HepG2 (cell line): ENCODE measurements around the gene UNC79. TPM values are rescaled to one million over a fixed set of nuclear protein-coding genes. Genes with fewer than 3 reads are reported as not detected.

Experiments
- ATAC-seq: fragments of 200-7000 bp; cut with Tn5 transposase; 3 replicates; pipeline ENCODE4 v1.9.1; 2020; ENCODE audit warnings: mild to moderate bottlenecking, moderate library complexity
- BruUV-seq: library from RNA; stranded (reverse); fragments of 400-500 nt; replicated peaks from 2 replicates; lab custom pipeline; 2021; lab: Mats Ljungman, UMichigan
- CTCF ChIA-PET: fragments of 300-600 bp; formaldehyde crosslinking; extraction: SDS; loops from one replicate; lab custom pipeline; 2021; ENCODE audit warnings: low total read pairs, inconsistent platforms, low intra/inter-chr PET ratio; lab: Yijun Ruan, JAX
- POLR2A ChIA-PET: fragments of 350-600 bp; sonication (Branson Sonifier 250); formaldehyde crosslinking; loops from one replicate; lab custom pipeline; 2020; ENCODE audit warnings: antibody characterized with exemption, inconsistent platforms; lab: Yijun Ruan, JAX
- DNase-seq: peaks from one replicate; pipeline ENCODE4 v3.0.0-alpha.2; 2015; ENCODE audit warnings: low spot score
- FAIRE-seq: peaks from 3 replicates; lab custom pipeline; 2011; peaks lifted over from hg19 to GRCh38; lab: Jason Lieb, UNC
- H2AFZ ChIP-seq: one replicate; pipeline ENCODE4 v1.6.1; 2011; ENCODE audit warnings: low read length, inconsistent platforms
- H3K27ac ChIP-seq: fragments of 300-600 bp; 3 replicates; pipeline ENCODE4 v1.8.0; 2011; ENCODE audit warnings: mixed run types, mild to moderate bottlenecking, mixed read lengths, low read length, inconsistent platforms; ENCODE audit not compliant: insufficient read depth; ENCODE audit errors: extremely low read length
- H3K27me3 ChIP-seq, 2 experiments: fragments of 200-600 bp in 1 of 2; 2 replicates in 1 of 2; 3 replicates in 1 of 2; pipeline versions ENCODE4 v1.6.0 to v1.8.0; 2011; ENCODE audit warnings: low read length in 2 of 2, mild to moderate bottlenecking in 2 of 2, moderate library complexity in 2 of 2, inconsistent platforms in 1 of 2; ENCODE audit not compliant: insufficient read depth in 2 of 2, control insufficient read depth in 1 of 2
- H3K36me3 ChIP-seq, 2 experiments: fragments of 200-600 bp in 1 of 2; replicated peaks in 1 of 2; 2 replicates in 1 of 2; 3 replicates in 1 of 2; pipeline versions ENCODE4 v1.5.1 to v1.8.0; 2011; ENCODE audit warnings: low read length in 2 of 2, inconsistent platforms in 1 of 2; ENCODE audit not compliant: insufficient read depth in 2 of 2, control insufficient read depth in 1 of 2
- H3K4me1 ChIP-seq: 2 replicates; pipeline ENCODE4 v1.5.1; 2012; ENCODE audit warnings: low read length, inconsistent platforms; ENCODE audit not compliant: insufficient read depth
- H3K4me2 ChIP-seq: 2 replicates; pipeline ENCODE4 v1.6.0; 2011; ENCODE audit warnings: low read depth, low read length, inconsistent platforms
- H3K4me3 ChIP-seq, 3 experiments: fragments of 200-600 bp in 1 of 3; sonication (generic), shearing (Covaris generic) in 1 of 3; replicated peaks in 1 of 3; 2 replicates each; pipeline ENCODE4 v1.5.1; 2011 to 2016; ENCODE audit warnings: low read length in 3 of 3, inconsistent platforms in 2 of 3, low read depth in 2 of 3, mild to moderate bottlenecking in 2 of 3, control low read depth in 1 of 3, mixed read lengths in 1 of 3; ENCODE audit not compliant: insufficient read depth in 1 of 3
- H3K79me2 ChIP-seq: one replicate; pipeline ENCODE4 v1.6.1; 2011; ENCODE audit warnings: low read length, inconsistent platforms; ENCODE audit not compliant: insufficient read depth
- H3K9ac ChIP-seq: 2 replicates; pipeline ENCODE4 v1.6.0; 2011; ENCODE audit warnings: mild to moderate bottlenecking, low read depth, low read length, inconsistent platforms; ENCODE audit not compliant: insufficient read depth
- H3K9me3 ChIP-seq: 2 replicates; pipeline ENCODE4 v1.5.1; 2012; ENCODE audit warnings: mild to moderate bottlenecking, low read length
- H4K20me1 ChIP-seq: 2 replicates; pipeline ENCODE4 v1.6.0; 2011; ENCODE audit warnings: inconsistent platforms, mild to moderate bottlenecking, low read length, moderate library complexity; ENCODE audit not compliant: insufficient read depth
- LBX2 ChIP-seq: sonication (generic); formaldehyde crosslinking; IDR thresholded peaks from 2 replicates; pipeline ENCODE4 v1.5.0; 2020; ENCODE audit warnings: missing genetic modification reagents, mild to moderate bottlenecking, borderline replicate concordance
- NKX3-1 ChIP-seq: sonication (generic); formaldehyde crosslinking; IDR thresholded peaks from 2 replicates; pipeline ENCODE4 v1.5.0; 2020; ENCODE audit warnings: missing genetic modification reagents
- SALL1 ChIP-seq: sonication (generic); formaldehyde crosslinking; IDR thresholded peaks from 2 replicates; pipeline ENCODE4 v1.8.0; 2022; ENCODE audit warnings: mild to moderate bottlenecking, missing genetic modification reagents
- TAF15 ChIP-seq: fragments of 200-400 bp; formaldehyde crosslinking; IDR thresholded peaks from one replicate; pipeline ENCODE4 v1.6.1; 2018; ENCODE audit warnings: mild to moderate bottlenecking, low read depth, low read length; ENCODE audit not compliant: poor library complexity, severe bottlenecking
- ZBTB3 ChIP-seq: sonication (generic); formaldehyde crosslinking; IDR thresholded peaks from 2 replicates; pipeline ENCODE4 v1.4.0; 2020; ENCODE audit warnings: low read depth, mild to moderate bottlenecking, moderate library complexity, missing genetic modification reagents, borderline replicate concordance
- ZNF3 ChIP-seq: IDR thresholded peaks from 2 replicates; pipeline ENCODE4 v1.7.0; 2017; ENCODE audit warnings: inconsistent platforms
- ZNF362 ChIP-seq: sonication (generic); formaldehyde crosslinking; IDR thresholded peaks from 2 replicates; pipeline ENCODE4 v1.4.0; 2020; ENCODE audit warnings: missing genetic modification reagents, mild to moderate bottlenecking, borderline replicate concordance
- ZNF619 ChIP-seq: sonication (generic); formaldehyde crosslinking; IDR thresholded peaks from 2 replicates; pipeline ENCODE4 v1.4.0; 2020; ENCODE audit warnings: mild to moderate bottlenecking, missing genetic modification reagents
- ZNF891 ChIP-seq: sonication (generic); formaldehyde crosslinking; IDR thresholded peaks from 2 replicates; pipeline ENCODE4 v1.5.0; 2020; ENCODE audit warnings: mild to moderate bottlenecking, missing genetic modification reagents
- WGBS: methylation state at CpG from one replicate; pipeline ENCODE4 v1.1.6; 2017; ENCODE audit warnings: low lambda C conversion rate; 5-methylcytosine and 5-hydroxymethylcytosine counted together
- in situ Hi-C: cut with HindIII; loops from 2 replicates; pipeline ENCODE4 v1.10.0; 2017; ENCODE audit warnings: low pct_unique_long_range_greater_than_20kb; ENCODE audit not compliant: extremely low pct_ligation_motif_present
- intact Hi-C: fragments of 100-400 bp; cut with micrococcal nuclease; formaldehyde crosslinking; loops from one replicate; pipeline ENCODE4 v1.10.0; 2022; ENCODE audit not compliant: unreplicated experiment
- polyA plus RNA-seq, 8 experiments: library from polyadenylated mRNA; depleted of rRNA in 3 of 8; stranded (reverse) in 7 of 8; unstranded in 1 of 8; fragments of >200 nt; fragmentation: Illumina TruSeq in 4 of 8; extraction: Trizol in 4 of 8; gene quantifications; 2 replicates each; pipeline versions ENCODE4 v1.2.1 to v1.2.3, GENCODE V29; 2011 to 2016; ENCODE audit warnings: low read depth in 4 of 8, missing spikeins in 1 of 8, mixed read lengths in 1 of 8; ENCODE audit not compliant: insufficient read depth in 1 of 8
- total RNA-seq, 5 experiments: library from RNA; depleted of rRNA; stranded (reverse); fragments of >200 nt; fragmentation: Illumina TruSeq; extraction: Trizol; gene quantifications; 2 replicates each; pipeline ENCODE4 v1.2.3, GENCODE V29; 2016; ENCODE audit warnings: low read depth in 1 of 5

Gene UNC79
- total and polyA plus RNA-seq, 2 of the 13 experiments (the other 11 are each of a cell fraction or from before 2014, with no cell fraction given): under 0.01 TPM; not detected in 1

- H3K4me2 ChIP-seq: no peak overlapping the region
- POLR2A ChIA-PET: no interaction called here
- H3K4me3 ChIP-seq: no peak overlapping the region
- no peaks in the 10 kb centered on the region for H3K9me3 ChIP-seq
- peaks cover 0 to 5% of the 10 kb centered on the region in 2 experiments; a peak in 1 of 5 replicates for H3K27me3 ChIP-seq
- in situ Hi-C loops (no loop called here), intact Hi-C loops (no loop called here)
- no peaks in the 10 kb centered on the region for H4K20me1 ChIP-seq
- TF ChIP-seq ZNF362 (CRISPR knock-in tag) (no peak), TAF15 (no peak), ZNF619 (CRISPR knock-in tag) (no peak), NKX3-1 (CRISPR knock-in tag) (no peak), ZNF3 (CRISPR knock-in tag) (no peak), SALL1 (CRISPR knock-in tag) (no peak), ZNF891 (CRISPR knock-in tag) (no peak), LBX2 (CRISPR knock-in tag) (no peak), ZBTB3 (CRISPR knock-in tag) (no peak)
- H3K9ac ChIP-seq: no peak overlapping the region
- no peaks in the 10 kb centered on the region for H3K36me3 ChIP-seq
- DNase-seq: no peak
- no peaks in the 10 kb centered on the region for H3K4me1 ChIP-seq
- WGBS: 91% methylated on average over 4 of the region's 13 CpGs
- ATAC-seq: no peak
- H2AFZ ChIP-seq: no peak overlapping the region
- CTCF ChIA-PET: no interaction called here
- FAIRE-seq: no peak
- no peak overlapping the region for H3K27ac ChIP-seq
- no TSS peak for BruUV-seq
- no peaks in the 10 kb centered on the region for H3K79me2 ChIP-seq
Measured at GRCh38 chr14:93720981-93721483, 290.3 kb downstream of the UNC79 start.
